NCI-H1092 treated with DMSO at 0.1 percent for 48 hours (cell line): Measurements from ENCODE around the gene GPC1.
"Not testable (repeated sequence)": the region's sequence is repeated elsewhere in the genome, so short reads cannot be mapped to it uniquely, and the experiment has no call there.

Source experiments
- DNase-seq: peaks from one replicate; lab custom pipeline; 2025; lab: John Stamatoyannopoulos, UW

GPC1 gene

DNA sequence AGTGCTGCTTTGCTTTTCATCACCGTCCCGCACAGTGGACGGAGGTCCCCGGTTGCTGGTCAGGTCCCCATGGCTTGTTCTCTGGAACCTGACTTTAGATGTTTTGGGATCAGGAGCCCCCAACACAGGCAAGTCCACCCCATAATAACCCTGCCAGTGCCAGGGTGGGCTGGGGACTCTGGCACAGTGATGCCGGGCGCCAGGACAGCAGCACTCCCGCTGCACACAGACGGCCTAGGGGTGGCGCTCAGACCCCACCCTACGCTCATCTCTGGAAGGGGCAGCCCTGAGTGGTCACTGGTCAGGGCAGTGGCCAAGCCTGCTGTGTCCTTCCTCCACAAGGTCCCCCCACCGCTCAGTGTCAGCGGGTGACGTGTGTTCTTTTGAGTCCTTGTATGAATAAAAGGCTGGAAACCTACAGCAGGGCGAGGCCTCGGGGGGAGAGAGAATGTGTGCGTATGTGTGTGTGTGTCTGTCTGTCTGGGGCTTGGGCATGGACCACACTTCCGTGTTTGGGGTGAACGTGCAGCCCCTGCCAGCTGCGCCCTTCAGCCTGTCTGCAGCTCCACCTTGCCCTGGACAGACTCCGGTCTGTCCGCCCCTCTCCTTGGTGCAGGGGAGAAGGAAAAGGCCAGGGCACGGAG is 32.3 kb downstream of the GPC1 start:
- DNase-seq, result no peak

DNA sequence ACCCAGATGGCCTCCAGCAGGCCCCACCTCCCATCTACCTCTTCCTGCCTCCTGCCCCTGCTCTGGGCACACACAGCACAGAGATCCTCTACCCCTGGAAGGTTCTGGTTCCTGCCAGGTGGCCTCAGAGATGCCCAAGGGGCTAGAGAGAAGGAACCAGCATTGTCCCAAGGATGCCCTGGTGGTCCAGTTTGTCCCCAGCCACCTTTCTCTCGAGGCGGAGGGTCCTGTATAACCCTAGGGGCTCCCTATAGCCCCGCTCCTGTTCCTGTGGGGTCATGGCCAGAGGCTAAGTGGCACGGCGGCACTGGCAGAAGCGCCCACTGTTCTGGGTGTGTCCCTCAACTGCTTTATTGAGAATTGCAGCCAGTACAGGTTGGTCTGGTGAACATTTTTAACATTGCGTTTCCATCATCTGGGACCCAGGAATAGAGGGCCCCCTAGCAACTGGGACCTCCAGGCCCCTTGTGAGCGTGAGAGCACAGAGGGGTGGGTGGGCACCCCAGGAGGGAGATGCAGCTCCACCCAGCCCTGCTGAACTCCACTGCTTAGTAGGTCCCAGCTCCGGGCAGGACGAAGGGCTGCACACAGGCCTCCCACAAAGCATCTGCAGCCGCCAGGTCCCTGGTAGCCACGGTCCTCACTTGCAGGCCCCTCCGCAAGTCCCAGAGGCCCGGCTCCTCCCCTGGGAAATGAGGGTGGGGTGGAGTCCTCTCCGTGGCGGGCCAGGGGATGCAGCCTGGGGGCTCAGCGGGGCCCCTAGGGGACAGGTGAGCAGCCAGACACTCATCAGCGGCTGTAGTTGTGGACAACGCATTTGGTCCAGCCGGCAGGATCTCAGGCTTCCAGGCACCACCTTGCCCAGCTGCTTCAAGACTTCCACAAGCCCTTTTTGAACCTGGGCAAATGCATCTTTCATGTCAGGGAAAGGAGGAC is 33.1 kb downstream of the GPC1 start:
- no peak for DNase-seq

DNA sequence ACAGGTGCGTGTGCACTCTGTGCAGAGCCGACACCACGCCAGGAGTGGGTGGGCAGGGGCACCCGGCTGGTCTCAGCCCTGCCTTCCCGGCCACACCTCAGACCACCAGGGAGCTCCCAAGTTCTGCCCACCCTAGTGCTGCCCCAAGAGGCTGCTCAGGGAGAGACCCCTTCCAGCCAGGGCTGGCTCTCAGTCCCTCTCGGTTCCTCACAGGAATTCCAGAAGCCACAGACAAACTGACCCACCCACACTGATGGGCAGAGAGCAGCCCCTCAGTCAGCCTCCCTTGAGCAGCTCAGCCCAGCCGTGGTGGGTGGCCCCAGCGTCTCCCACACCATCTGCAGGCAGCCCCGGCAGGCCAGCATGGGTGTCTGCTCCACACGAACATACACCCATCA is 33.8 kb downstream of the GPC1 start:
- DNase-seq, result no peak

DNA sequence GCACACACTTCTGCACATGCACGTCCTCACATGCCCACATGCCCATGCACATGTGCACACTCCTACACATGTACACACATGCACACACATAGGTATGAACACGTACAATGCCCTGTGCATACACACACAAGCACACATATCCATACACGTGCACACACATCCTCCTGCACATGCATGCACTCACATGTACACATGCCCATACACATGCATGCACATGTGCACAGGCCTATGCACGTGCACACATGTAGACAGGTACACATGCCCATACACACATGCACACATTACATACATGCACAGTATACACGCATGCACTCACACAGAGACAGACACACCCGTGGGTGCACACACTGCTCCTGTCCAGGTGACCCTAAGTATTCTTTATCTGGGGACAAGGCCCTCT is 34.3 kb downstream of the GPC1 start:
- no peak for DNase-seq

DNA sequence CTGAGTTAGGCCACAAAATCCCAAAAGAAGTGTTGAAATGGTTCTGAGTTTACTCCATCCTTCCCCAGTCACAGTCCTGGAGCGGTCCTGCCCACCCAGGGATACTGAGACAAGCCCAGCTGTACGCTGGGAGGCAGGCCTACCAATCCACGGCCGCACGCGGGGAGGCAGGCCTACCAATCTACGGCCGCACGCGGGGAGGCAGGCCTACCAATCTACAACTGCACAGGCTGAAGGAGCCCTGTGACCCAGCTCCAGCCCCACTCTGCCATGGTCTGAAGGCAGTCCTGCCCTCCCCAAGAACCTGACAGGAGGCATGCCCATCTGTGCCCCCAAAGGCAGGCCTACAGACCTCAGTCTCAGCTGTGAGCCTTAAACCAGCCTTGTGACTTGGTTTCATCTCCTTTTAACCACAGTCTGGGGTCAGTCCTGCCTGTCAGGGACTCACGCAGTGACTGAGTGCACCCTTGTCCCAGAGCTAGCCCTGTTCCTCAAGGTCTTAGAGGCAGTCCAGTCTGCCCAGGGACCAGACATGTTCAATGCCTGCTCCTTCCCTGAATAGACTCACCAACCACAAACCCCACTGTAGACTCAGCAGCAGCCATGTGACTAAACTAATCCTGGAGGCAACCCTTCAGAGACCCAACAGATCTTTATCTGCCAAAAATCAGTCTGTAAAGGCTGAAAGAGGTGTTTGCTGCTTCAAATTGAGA is 36.8 kb downstream of the GPC1 start:
- no peak for DNase-seq

DNA sequence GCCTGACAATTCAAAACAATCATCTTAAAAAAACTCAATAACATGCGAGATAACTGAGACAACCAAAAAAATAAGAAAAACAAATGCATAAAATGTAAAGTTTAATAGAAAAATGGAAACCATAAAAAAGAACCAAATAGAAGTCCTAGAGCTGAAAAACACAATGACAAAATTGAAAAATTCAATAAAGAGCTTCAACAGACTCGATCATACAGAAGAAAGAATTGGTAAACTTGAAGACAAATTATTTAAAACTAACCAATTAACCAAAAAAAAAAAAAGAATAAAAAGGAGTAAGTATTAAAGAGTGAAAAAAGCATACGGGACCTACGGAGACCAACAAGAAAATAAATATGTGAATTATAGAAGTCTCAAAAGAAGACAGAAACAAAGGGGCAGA is 37.7 kb downstream of the GPC1 start:
- DNase-seq, result no peak

DNA sequence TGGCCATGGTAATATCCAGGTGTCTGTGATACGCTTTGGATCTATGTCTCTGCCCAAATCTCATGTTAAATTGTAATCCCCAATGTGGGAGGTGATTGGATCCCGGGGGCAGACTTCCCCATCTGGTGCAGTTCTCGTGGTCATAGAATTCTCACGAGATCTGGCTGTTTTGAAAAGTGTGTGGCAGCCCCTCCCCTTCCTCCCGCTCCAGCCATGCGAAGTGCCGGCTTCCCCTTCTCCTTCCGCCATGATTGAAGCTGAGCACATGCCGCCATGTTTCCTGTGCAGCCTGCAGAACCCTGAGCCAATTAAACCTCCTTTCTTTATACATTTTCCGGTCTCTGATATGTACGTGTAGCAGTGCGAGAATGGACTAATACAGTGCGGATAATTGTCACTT is 42.5 kb downstream of the GPC1 start:
- no peak for DNase-seq

DNA sequence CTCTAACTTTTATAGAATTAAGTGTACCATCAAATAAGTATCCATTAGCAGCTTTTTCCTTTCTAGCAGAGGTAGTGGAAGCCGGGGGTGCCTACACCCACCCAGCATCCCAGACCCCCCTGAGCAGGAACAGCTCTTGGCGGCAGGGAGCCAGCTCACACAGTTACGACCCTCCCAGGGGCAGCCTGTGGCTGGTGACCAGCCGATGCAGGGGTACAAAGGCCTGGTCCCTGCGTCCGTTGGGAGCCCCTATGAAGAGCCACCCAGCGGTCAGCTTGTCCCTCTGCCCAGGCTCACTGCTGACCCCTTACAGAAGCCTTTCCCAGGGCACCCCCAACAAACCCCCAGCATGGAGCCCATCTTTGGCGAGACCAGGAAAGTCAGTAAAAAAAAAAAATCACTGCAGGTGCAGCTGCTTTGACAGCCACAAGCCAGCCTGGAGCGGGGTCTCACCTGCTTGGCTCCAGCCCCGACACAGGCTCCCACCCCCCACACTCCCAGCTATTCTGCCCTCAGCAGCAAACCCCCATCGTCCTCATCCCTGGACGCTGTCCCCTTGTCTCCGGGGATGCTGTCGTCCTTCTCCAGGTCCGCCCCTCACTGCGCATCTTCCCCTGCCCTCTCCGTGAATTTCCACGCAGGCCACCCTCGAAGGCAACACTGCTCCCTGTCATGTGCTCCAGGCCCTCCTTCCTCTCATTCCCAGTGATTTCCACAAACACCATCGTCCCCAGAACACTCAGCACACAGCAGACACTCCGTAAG is 43.1 kb downstream of the GPC1 start:
- DNase-seq, result no peak

DNA sequence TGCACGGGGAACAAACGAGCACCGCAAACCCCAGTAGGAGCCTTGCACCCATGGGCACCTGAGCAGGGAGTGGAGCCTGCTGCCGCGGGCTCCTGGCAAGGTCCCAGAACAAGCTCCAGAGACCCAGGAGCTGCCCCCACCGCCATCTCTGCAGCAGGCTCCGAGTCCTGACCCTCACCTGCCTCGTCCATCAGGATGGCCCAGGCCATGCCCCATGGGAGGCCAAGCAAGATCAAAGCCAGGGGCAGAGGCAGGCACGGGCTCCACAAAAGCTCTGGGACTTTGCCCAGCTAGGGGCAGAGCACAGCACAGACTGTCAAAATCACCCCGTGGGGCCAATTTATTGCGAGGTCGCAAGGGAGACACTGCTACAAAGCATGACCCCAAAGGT is 43.6 kb downstream of the GPC1 start:
- no peak for DNase-seq

DNA sequence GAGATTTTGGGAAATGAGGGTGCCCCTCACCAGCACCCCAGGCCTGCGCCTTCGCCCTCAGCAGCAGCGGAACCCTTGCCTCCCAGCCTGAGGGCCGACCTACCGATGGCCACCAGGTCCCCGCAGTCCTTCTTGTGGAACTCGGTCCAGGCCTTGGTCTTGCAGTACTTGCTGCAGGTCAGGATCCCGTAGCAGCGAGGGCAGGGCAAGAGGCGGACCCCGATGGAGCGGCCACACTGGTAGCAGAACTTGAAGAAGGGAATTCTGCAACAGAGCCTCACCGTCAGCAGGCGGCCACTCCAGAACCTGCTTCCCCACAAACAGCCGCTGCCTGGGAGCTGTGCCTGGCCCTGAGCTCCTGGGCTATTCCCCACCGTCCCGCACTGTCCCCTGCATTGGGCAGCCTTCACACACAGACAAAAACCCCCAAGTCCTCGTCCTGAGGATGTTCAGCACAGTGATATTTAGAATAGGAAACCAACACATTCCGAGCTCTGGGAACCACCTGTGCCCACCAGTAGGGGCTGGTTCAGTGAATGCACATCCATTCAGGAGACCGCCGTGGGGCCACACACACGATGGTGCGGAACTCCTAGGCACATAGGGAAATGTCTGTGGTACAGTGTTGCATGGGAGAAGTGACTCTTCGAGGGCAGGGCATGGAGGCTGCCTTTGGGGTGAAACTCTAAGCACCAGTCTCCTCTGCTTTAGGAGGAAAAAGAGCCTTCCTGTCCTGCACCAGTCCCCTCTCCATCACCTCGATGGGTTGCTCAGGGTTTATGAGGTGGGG is 45.6 kb downstream of the GPC1 start:
- no peak for DNase-seq

DNA sequence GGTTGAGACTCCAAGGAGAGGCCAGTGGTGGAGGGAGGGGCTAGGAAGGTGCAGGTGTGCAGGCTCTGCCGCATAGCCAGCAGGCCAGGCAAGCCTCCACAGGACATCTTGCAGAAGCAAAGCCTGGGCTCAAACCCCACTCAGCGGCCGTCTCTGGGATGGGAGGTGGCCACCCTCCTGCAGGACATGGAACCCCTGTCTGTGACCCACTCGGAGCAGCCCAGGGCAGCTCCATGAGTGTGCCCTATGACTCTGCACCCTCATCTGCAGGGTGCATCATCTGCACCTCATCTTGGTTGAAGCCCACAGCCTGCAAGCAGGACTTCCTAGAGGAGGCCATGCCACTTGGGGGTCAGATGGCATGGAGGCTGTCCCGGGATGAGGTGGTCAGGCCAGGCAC is 46.3 kb downstream of the GPC1 start:
- no peak for DNase-seq

DNA sequence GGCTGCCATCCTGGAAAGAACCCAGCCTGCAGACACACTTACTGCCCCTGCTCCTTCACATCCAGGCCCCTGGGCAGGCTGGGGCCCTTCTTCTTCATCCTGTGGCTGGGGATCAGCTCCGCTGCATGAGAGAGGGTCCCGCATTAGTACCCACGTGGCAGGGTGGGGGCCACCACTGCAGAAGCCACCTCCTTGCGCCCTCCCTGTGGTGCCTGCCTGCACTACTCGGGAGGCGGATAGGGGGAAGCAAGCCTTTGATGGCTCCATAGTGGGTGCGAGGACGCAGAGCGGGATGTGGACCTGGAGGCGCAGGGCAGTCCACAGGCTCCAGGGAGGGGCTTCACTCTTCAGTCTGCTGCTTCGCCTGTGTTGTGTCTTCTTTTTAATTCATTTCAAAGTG is 46.7 kb downstream of the GPC1 start:
- DNase-seq, result no peak

DNA sequence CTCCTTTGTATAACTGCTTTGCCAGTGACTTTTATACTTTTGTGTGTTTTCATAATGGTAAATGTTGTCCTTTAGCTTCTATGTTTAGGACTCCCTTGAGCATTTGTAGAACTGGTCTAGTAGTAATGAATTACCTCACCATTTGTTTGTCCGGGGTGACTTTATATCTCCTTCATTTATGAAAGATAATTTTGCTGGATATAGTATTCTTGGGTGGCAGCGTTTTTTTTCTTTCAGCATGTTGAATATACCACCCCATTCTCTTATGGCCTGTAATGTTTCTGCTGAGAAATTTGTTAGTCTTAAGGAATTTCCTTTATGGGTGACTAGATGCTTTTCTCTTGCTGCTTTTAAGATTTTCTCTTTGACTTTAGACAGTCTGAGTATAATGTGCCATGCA is 56.0 kb downstream of the GPC1 start:
- DNase-seq, result no peak

DNA sequence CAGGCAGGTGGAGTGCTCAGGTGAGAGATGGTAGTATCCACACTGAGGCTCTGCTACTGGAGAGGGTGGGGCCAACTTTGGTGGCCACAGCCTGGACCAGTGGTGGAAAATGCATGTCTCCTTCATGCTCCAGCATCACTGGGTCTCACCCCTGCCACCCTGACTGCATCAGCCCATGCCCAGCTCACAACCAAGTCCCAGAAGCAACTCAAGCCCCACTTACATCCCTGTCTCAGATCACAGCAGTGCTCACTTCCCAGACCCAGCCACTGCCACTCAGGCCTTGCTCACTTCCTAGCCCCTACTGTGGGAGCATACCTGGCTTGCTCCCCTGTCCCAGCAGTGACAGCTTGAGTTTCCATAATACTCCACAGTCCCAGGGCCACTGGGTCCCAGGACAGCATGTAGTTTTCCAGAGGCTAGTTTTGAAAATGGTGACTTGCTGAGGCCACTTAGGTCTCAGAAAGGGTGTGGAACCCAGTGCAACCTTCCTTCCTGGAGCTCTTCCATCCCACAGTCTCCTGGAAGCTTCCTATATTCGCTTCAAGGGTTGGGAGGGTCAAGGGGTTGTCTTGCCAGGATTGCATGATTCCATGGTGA is 58.8 kb downstream of the GPC1 start:
- no peak for DNase-seq

DNA sequence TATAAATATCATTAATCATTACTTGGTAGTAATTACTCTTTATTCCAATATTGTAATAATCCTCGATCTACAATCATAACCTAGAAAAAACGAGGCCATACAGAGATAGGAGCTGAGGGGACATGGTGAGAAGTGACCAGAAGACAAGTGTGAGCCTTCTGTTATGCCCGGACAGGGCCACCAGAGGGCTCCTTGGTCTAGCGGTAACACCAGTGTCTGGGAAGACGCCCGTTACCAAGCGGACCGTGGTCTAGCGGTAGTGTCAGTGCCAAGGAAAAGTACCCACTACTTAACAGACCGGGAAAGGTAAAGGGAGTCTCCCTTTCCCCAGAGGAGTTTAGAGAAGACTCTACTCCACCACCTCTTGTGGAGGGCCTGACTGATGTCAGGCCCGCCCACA is 59.5 kb downstream of the GPC1 start:
- not testable (repeated sequence) for DNase-seq

DNA sequence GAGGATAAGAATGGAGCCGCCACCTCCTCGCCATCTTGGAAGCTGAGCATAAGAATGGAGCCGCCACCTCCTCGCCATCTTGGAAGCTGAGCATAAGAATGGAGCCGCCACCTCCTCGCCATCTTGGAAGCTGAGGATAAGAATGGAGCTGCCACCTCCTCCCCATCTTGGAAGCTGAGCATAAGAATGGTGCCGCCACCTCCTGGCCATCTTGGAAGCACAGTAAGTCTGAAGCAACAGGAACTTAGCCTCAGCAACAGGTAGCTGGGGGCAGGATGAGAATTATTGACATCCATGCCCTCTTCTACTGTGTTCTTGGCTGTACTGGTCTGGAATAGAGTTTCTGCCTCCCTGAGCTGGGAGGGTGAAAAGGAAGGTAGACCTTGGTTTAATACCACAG is 61.6 kb downstream of the GPC1 start:
- DNase-seq, result not testable (repeated sequence)

DNA sequence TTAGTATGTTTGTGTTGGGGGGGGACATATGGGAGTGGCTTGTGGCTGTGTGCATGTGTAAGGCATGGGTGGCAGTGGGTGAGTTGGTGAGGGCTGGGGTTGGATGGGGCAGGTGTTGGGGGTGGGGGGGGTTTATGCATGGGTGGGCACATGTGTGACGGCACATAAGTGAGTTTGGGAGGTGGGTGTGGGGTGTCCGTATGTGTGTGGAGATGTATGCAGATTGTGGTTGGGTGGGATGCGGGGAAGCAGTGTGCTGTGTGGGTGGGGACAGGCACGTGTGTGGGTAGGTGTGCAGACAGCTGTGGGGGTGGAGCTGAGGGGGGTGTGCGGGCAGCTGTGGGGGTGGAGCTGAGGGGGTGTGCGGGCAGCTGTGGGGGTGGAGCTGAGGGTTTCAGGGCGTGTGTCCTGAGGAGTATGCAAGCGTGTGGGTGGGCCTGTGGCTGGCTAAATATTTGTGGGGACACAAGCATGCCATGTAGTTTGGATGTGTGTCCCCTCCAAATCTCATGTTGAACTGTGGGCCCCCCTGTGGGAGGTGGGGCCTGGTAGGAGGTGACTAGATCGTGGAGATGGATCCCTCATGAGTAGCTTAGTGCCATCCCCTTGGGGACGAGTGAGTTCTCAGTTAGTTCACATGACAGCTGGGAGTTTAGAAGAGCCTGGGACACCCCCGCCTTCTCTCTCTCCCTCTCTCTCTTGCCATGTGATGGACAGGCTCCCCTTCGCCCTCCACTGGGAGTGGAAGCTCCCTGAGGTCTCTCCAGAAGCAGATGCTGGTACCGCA is 62.9 kb downstream of the GPC1 start:
- no peak for DNase-seq

DNA sequence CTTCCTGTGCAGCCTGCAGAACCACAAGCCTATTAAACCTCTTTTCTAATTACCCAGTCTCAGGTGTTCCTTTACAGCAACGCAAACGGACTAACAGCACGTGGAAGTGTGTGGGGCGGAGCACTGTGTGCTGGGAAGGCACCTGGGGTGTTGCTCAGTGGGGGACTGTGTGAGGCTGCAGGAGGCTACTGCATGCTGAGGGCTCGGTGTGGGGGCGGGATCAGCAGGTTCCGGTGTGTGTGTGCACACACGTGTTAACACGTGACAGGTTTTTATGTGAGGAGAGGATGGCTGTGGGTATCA is 63.4 kb downstream of the GPC1 start:
- DNase-seq, result no peak

DNA sequence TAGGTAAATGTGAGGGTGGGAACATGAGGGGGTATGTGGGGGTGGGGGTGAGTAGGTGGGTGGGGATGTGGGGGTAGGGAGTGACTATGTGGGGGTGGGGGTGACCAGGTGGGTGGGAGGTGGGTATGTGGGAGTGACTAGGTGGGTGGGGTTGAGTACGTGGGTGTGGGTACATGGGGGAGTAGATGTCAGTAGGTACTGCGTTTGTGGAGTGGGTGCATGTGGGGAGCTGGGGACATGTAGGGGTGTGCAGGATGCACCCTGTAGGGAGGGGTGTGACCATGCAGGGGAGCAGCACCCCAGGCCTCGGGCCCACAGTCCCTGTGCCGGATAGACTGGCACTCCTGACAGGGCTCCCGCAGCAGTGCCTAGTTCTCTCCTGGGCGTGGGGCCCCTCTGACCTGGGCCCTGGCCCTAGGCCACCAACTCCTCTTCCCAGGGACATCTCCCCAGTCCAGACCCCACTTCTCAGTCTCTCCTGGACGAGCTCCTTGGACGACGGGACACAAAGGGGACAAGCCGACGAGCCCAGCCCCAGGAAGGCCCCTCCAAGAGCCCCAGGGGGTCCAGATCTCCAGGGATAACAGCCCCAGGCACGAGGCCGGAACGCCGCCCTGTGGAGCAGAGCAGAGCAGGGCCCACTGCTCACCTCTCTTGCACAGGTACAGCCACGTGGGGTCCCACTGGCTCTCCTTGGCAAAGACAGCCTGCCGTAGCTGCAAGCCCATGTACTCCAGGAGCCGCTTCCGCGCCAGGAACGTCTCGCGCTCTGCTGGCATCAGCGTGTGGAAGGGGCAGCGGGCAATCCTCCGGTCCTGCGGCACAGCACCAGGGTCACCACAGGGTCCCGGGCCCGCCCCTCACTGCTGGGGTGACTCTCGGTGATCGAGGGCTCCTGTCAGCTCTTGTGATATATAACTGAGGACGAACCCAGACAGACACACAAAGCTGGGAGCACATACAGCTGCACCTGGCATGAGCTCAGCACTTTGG is 64.1 kb downstream of the GPC1 start:
- no peak for DNase-seq
